Measurements from ENCODE around the gene CITED4.

The CITED4 gene

GRCh38 chr1:40831001-40831732 lies 31.0 kb downstream of the CITED4 start:
- no peak for FAIRE-seq

GRCh38 chr1:40830419-40830943 lies 31.7 kb downstream of the CITED4 start:
- FAIRE-seq: no peak

- no peak for FAIRE-seq
Observed at GRCh38 chr1:40829631-40830245, 32.4 kb downstream of the CITED4 start.

GRCh38 chr1:40825996-40826395 lies 36.2 kb downstream of the CITED4 start:
- no peak for FAIRE-seq

- FAIRE-seq: no peak
Observed at GRCh38 chr1:40825435-40825788, 36.8 kb downstream of the CITED4 start.

GRCh38 chr1:40824591-40825434 lies 37.4 kb downstream of the CITED4 start:
- no peak for FAIRE-seq

- FAIRE-seq: no peak
Observed at GRCh38 chr1:40823983-40824382, 38.2 kb downstream of the CITED4 start.

GRCh38 chr1:40823345-40823744 lies 38.8 kb downstream of the CITED4 start:
- no peak for FAIRE-seq

GRCh38 chr1:40822890-40823289 lies 39.3 kb downstream of the CITED4 start:
- FAIRE-seq: no peak

- no peak for FAIRE-seq
Observed at GRCh38 chr1:40820911-40821693, 41.1 kb downstream of the CITED4 start.

- FAIRE-seq: no peak
Observed at GRCh38 chr1:40820251-40820797, 41.8 kb downstream of the CITED4 start.

GRCh38 chr1:40819101-40819500 lies 43.1 kb downstream of the CITED4 start:
- no peak for FAIRE-seq

- FAIRE-seq: no peak
Observed at GRCh38 chr1:40818264-40818961, 43.8 kb downstream of the CITED4 start.

GRCh38 chr1:40817791-40818263 lies 44.3 kb downstream of the CITED4 start:
- FAIRE-seq: no peak

- no peak for FAIRE-seq
Observed at GRCh38 chr1:40815420-40815819, 46.7 kb downstream of the CITED4 start.

Data from islet of Langerhans (tissue), 1 donor.